Endothelial cell (in vitro differentiated cells): ENCODE data around the gene FGD6. TPM values are rescaled to one million over a fixed set of nuclear protein-coding genes. Genes with fewer than 3 reads are reported as not detected.
"Not testable (repeated sequence)": the region's sequence is repeated elsewhere in the genome, so short reads cannot be mapped to it uniquely, and the experiment has no call there.

Experiments used
- DNase-seq: peaks from one replicate; pipeline ENCODE4 v3.0.0; 2021; ENCODE audit warnings: low spot score
- H3K27ac Mint-ChIP-seq: one replicate; pipeline ENCODE4 v1.8.0; 2021; ENCODE audit warnings: mixed read lengths, inconsistent platforms; ENCODE audit not compliant: unreplicated experiment
- H3K27me3 Mint-ChIP-seq: one replicate; pipeline ENCODE4 v1.8.0; 2021; ENCODE audit warnings: mild to moderate bottlenecking, moderate library complexity, mixed read lengths, inconsistent platforms; ENCODE audit not compliant: unreplicated experiment
- H3K36me3 Mint-ChIP-seq: one replicate; pipeline ENCODE4 v1.8.0; 2021; ENCODE audit warnings: mild to moderate bottlenecking, low read depth, mixed read lengths, inconsistent platforms; ENCODE audit not compliant: unreplicated experiment
- H3K4me1 Mint-ChIP-seq: one replicate; pipeline ENCODE4 v1.8.0; 2021; ENCODE audit warnings: mild to moderate bottlenecking, mixed read lengths, inconsistent platforms; ENCODE audit not compliant: unreplicated experiment
- H3K4me3 Mint-ChIP-seq: one replicate; pipeline ENCODE4 v1.8.0; 2021; ENCODE audit warnings: mild to moderate bottlenecking, mixed read lengths, inconsistent platforms; ENCODE audit not compliant: unreplicated experiment
- H3K9me3 Mint-ChIP-seq: one replicate; pipeline ENCODE4 v1.8.0; 2021; ENCODE audit warnings: mixed read lengths, inconsistent platforms; ENCODE audit not compliant: unreplicated experiment
- total RNA-seq: library from RNA; stranded (reverse); fragmentation: NEBNext Ultra II Directional; extraction: Animal tissue kit (Norgen Biotek cat#: 25700); gene quantifications from one replicate; pipeline ENCODE4 v1.2.1, GENCODE V29; 2021; ENCODE audit not compliant: unreplicated experiment
- TF ChIP-seq, protein P1 (sequence below): fragments of 200-600 bp; sonication (generic); IDR thresholded peaks from one replicate; pipeline ENCODE4 v1.5.0; 2021; ENCODE audit warnings: antibody characterized with exemption; ENCODE audit not compliant: unreplicated experiment

The FGD6 gene
- total RNA-seq, 1 donor from 2014 or later = 35.4 TPM

DNA sequence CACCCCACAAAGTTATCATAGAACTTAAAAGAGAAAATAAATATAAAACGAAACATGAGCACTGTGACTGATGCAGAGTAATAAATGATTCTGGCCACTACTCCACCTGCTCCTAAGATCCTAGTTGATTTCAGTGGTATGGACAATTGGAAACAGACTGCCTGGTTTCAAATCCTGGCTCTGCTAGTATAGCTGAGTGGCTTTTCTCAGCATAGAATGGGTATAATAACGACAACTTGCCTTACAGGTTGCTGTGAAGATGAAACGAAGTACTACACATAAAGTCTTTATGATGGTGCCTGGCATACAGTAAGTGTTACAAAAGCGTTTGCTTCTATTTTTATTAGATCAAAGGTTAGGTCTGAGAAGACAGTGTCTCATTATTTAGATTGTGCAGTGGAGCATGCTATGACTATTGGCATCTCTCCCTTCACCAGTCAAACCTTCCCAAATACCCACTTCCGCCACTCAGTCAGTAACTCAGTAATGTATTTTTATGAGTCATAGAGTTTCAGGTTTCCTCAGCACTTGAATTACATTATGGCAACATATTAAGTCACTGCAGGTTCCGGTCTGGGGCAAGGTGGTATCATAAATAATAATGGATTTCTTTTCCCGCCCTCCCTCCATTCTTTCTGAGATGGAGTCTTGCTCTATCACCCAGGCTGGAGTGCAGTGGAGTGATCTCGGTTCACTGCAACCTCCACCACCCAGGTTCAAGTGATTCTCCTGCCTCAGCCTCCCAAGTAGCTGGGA is 114.2 kb downstream of the FGD6 start:
- peaks cover 42% of the 10 kb centered on the region for H3K36me3 Mint-ChIP-seq
- DNase-seq = no peak

GRCh38 chr12:95101957-95102356 is 115.3 kb downstream of the FGD6 start:
- H3K27ac Mint-ChIP-seq, H3K9me3 Mint-ChIP-seq, DNase-seq, H3K27me3 Mint-ChIP-seq, H3K4me3 Mint-ChIP-seq: not testable (repeated sequence)
- Mint-ChIP-seq H3K36me3 (peaks cover 41% of the 10 kb centered on the region), H3K4me1 (peaks cover 24% of the 10 kb centered on the region)

More for the DNA sequence above, 114.2 kb downstream of the FGD6 start:
- Mint-ChIP-seq H3K9me3 (no peaks in the 10 kb centered on the region), H3K27ac (no peak overlapping the region), H3K27me3 (peaks cover under 1% of the 10 kb centered on the region), H3K4me3 (no peak overlapping the region), H3K4me1 (peaks cover 21% of the 10 kb centered on the region)
- TF ChIP-seq, protein P1, sequence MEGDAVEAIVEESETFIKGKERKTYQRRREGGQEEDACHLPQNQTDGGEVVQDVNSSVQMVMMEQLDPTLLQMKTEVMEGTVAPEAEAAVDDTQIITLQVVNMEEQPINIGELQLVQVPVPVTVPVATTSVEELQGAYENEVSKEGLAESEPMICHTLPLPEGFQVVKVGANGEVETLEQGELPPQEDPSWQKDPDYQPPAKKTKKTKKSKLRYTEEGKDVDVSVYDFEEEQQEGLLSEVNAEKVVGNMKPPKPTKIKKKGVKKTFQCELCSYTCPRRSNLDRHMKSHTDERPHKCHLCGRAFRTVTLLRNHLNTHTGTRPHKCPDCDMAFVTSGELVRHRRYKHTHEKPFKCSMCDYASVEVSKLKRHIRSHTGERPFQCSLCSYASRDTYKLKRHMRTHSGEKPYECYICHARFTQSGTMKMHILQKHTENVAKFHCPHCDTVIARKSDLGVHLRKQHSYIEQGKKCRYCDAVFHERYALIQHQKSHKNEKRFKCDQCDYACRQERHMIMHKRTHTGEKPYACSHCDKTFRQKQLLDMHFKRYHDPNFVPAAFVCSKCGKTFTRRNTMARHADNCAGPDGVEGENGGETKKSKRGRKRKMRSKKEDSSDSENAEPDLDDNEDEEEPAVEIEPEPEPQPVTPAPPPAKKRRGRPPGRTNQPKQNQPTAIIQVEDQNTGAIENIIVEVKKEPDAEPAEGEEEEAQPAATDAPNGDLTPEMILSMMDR = no peak

DNA sequence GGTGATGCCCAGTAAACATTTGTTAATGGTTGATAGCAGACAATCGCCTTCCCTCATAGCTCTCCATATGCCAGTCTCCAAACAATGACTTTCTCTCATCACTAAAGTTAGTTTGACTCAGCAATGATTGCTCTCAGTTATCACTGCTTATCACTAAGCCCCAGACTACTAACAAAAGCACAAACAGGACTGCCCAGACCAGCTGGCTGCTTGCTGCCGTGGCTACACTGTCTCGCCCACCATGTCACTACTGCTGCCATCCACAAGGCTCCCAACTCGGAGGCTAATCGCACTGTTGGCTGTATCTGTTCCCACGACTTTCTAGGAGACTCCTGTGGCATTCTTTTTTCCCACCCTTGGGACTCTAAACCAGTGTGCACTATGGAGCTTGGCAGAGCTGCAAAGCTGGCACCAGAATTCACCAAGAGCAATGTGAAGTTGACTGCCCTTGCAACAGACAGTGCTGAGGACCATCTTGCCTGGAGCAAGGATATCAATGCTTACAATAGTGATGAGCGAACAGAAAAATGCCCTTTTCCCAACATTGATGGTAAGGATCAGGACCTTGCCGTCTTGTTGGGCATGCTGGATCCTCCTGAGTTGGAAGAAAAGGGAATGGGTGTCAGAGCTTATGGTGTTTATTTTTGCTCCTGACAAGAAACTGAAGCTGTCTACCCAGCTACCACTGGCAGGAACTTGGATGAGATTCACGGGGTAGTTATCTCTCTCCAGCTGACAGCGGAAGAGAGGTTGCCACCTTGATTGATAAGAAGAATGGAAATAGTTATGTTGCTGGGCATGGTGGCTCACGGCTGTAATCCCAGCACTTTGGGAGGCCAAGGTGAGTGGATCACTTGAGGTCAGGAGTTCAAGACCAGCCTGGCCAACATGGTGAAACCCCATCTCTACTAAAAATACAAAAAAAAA is 116.7 kb downstream of the FGD6 start:
- no peak for DNase-seq
- H3K27me3 Mint-ChIP-seq = peaks cover 6% of the 10 kb centered on the region
- H3K9me3 Mint-ChIP-seq = no peaks in the 10 kb centered on the region
- peak overlapping the region; percentile 5 for H3K4me3 Mint-ChIP-seq
- TF ChIP-seq, protein P1 = no peak
- H3K36me3 Mint-ChIP-seq = peaks cover 45% of the 10 kb centered on the region
- H3K4me1 Mint-ChIP-seq = peaks cover 24% of the 10 kb centered on the region
- H3K27ac Mint-ChIP-seq = peak overlapping the region; percentile 82

DNA sequence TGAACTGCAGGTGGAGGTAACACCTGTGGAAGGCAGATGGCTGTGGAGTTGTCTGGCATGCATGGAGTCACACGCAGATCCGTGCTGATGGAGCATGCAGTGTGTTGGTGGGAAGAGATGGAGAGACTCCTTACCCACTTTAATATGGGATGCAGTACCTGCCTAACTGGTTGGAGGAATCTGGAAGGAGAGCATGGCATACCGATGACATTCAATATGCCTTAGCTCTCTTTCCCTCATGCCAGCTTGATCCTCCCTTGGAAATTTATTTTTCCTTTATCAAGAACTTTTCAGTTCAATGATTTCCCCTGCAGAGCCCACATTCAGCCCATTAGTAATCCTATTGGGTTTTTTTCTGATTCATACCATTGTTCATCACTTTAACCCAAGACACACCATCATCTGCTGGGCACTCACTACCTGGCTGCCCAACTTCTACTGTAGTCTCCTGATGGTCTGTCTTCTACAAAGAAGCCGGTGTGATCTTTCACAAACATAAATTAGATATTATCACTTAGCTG is 117.9 kb downstream of the FGD6 start:
- DNase-seq = no peak
- Mint-ChIP-seq H3K9me3 (no peaks in the 10 kb centered on the region), H3K4me3 (peak overlapping the region; percentile 28), H3K36me3 (peaks cover 37% of the 10 kb centered on the region), H3K27me3 (peaks cover 6% of the 10 kb centered on the region), H3K4me1 (peaks cover 24% of the 10 kb centered on the region), H3K27ac (peak overlapping the region; percentile 58)
- TF ChIP-seq, protein P1 = no peak

DNA sequence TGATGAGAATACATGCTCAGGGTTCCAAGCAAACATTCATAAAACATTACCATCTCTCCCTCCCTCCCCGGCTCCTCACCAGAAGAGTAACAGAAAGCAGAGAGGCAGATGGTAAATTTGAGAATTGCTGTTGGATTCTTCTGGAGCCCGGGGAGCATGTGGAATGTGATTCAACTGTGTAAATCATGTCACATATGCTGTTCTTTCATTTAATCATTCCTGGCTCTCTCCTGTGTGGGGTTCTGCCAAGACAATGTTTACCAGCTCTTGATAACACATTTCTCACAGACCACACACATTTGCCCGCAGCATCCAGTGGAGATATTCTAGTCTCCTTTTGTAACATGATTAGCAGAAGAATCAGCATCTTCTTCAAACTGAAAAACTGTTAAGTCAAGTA is 120.4 kb downstream of the FGD6 start:
- H3K27me3 Mint-ChIP-seq = peaks cover 6% of the 10 kb centered on the region
- peaks cover 37% of the 10 kb centered on the region for H3K36me3 Mint-ChIP-seq
- DNase-seq = no peak
- H3K27ac Mint-ChIP-seq = no peak overlapping the region
- no peaks in the 10 kb centered on the region for H3K9me3 Mint-ChIP-seq
- TF ChIP-seq, protein P1 = no peak
- peaks cover 24% of the 10 kb centered on the region for H3K4me1 Mint-ChIP-seq
- H3K4me3 Mint-ChIP-seq = no peak overlapping the region
